Endothelial cell of umbilical vein (primary cell): ENCODE results near the gene AASDH.

Source experiments
- CTCF ChIP-seq, 2 donors: IDR thresholded peaks; 1 replicate in 1 of 2; 2 replicates in 1 of 2; pipeline ENCODE4 v1.5.1; 2011; ENCODE audit warnings: low read length in 2 of 2, mild to moderate bottlenecking in 2 of 2, moderate library complexity in 2 of 2, control low read depth in 1 of 2, inconsistent platforms in 1 of 2, low read depth in 1 of 2; ENCODE audit not compliant: insufficient read depth in 1 of 2; ENCODE audit errors: extremely low read depth in 1 of 2
- EZH2 ChIP-seq: IDR thresholded peaks from 2 replicates; pipeline ENCODE4 v1.6.1; 2012; ENCODE audit warnings: borderline replicate concordance, low read depth, mild to moderate bottlenecking, moderate library complexity, low read length, inconsistent platforms; ENCODE audit not compliant: severe bottlenecking
- FOS ChIP-seq: IDR thresholded peaks from 2 replicates; pipeline ENCODE4 v1.6.1; 2011; ENCODE audit warnings: mild to moderate bottlenecking, low read length, moderate library complexity, borderline replicate concordance; ENCODE audit not compliant: insufficient read depth
- POLR2A ChIP-seq: IDR thresholded peaks from 2 replicates; pipeline ENCODE4 v1.6.1; 2012; ENCODE audit warnings: low read depth, mild to moderate bottlenecking, control low read depth, low read length
- POLR2AphosphoS5 ChIP-seq: IDR thresholded peaks from 2 replicates; pipeline ENCODE4 v1.6.1; 2012; ENCODE audit warnings: low read depth, mild to moderate bottlenecking, control low read depth, low read length, moderate library complexity; ENCODE audit not compliant: insufficient read depth
- TF ChIP-seq, protein P1 (sequence below): IDR thresholded peaks from 2 replicates; pipeline ENCODE4 v1.6.1; 2011; ENCODE audit not compliant: insufficient read depth, insufficient read length

DNA sequence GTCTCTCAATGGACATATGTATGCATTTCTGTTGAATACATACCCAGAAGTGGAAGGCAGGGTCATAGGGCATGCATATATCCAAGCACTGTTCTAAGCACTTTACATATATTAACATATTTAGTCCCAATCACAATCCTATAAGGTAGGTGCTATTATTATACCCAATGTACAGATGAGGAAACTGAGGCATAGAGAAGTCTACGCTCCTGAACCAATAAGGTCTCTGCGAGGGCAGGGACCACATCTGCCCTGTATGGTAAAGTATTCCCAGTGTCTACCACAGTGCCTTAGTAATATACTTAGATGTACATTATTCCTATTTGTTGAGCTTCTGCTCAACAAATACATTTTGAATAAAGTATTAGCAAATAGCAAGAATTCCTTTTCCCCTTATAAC is 42.9 kb upstream of the AASDH start:
- TF ChIP-seq POLR2AphosphoS5 (no peak), CTCF (IDR thresholded peaks at IDR 0.05; ENCODE audit: extremely low read depth in 1 of 2, insufficient read depth in 1 of 2, low read depth in 1 of 2, low read length in 2 of 2) (no peak), EZH2 (no peak), POLR2A (no peak), FOS (no peak)
- TF ChIP-seq, protein P1, sequence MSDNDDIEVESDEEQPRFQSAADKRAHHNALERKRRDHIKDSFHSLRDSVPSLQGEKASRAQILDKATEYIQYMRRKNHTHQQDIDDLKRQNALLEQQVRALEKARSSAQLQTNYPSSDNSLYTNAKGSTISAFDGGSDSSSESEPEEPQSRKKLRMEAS = no peak
